Stomach (tissue), 9 donors: ENCODE results near the gene AGAP1. TPM values are rescaled to one million over a fixed set of nuclear protein-coding genes. Genes with fewer than 3 reads are reported as not detected.
A peak's percentile ranks its signal among the peaks of the same experiment; 100 is the strongest.

ENCODE experiments used
- DNase-seq, 2 donors: peaks; one replicate each; pipeline versions ENCODE4 v3.0.0 to v3.0.0-alpha.2; 2013 to 2019
- H3K27ac ChIP-seq, 5 donors: fragments of 200-600 bp in 4 of 5; sonication (generic) in 4 of 5; one replicate each; pipeline ENCODE4 v1.5.1; 2013 to 2019; ENCODE audit warnings: mild to moderate bottlenecking in 1 of 5, moderate library complexity in 1 of 5
- H3K27me3 ChIP-seq, 3 donors: fragments of 200-600 bp; sonication (generic); one replicate each; pipeline ENCODE4 v1.5.1; 2017 to 2019; ENCODE audit warnings: mixed run types in 1 of 3
- H3K36me3 ChIP-seq, 4 donors: fragments of 200-600 bp; sonication (generic); 1 replicate in 3 of 4; 2 replicates in 1 of 4; pipeline ENCODE4 v1.5.1; 2016 to 2019
- H3K4me1 ChIP-seq, 4 donors: fragments of 200-600 bp; sonication (generic); one replicate each; pipeline ENCODE4 v1.5.1; 2016 to 2019
- H3K4me3 ChIP-seq, 4 donors: fragments of 200-600 bp; sonication (generic) in 3 of 4; one replicate each; pipeline ENCODE4 v1.5.1; 2016 to 2019; ENCODE audit warnings: mild to moderate bottlenecking in 1 of 4
- H3K9me3 ChIP-seq, 4 donors: fragments of 200-600 bp; sonication (generic); one replicate each; pipeline ENCODE4 v1.5.1; 2016 to 2019
- CTCF ChIP-seq, 7 experiments: fragments of 450-650 bp in 4 of 7; fragments of 200-600 bp in 3 of 7; sonication (generic) in 3 of 7; IDR thresholded peaks; one replicate each; pipeline ENCODE4 v1.5.1; 2016 to 2019; ENCODE audit warnings: antibody characterized with exemption in 7 of 7, control low read depth in 2 of 7, mild to moderate bottlenecking in 1 of 7
- EP300 ChIP-seq: sonication (generic); formaldehyde crosslinking; IDR thresholded peaks from one replicate; pipeline ENCODE4 v1.6.1; 2017; ENCODE audit warnings: antibody characterized with exemption
- POLR2A ChIP-seq, 4 donors: fragments of 450-650 bp; IDR thresholded peaks; one replicate each; pipeline ENCODE4 v1.6.1; 2016; ENCODE audit warnings: antibody characterized with exemption in 4 of 4, control low read depth in 2 of 4, mild to moderate bottlenecking in 1 of 4, moderate library complexity in 1 of 4
- POLR2AphosphoS5 ChIP-seq, 3 donors: sonication (generic); formaldehyde crosslinking; IDR thresholded peaks; one replicate each; pipeline ENCODE4 v1.6.1; 2016; ENCODE audit warnings: antibody characterized with exemption in 3 of 3
- WGBS, 5 donors: extraction: QIAGEN DNeasy Blood & Tissue Kit in 3 of 5; methylation state at CpG; one replicate each; pipeline versions ENCODE4 v1.1.5 to v1.1.7; 2013 to 2018; 5-methylcytosine and 5-hydroxymethylcytosine counted together
- intact Hi-C: fragments of 100-400 bp; cut with DNase I; formaldehyde crosslinking; loops from one replicate; pipeline ENCODE4 v1.15.1; 2023; ENCODE audit warnings: low total_unique reads
- polyA plus RNA-seq, 3 donors: library from polyadenylated mRNA; stranded (reverse); fragments of 200-250 nt; gene quantifications; one replicate each; pipeline ENCODE4 v1.2.3, GENCODE V29; 2013
- total RNA-seq, 5 donors: library from RNA; depleted of rRNA; stranded (reverse); fragments of >200 nt; gene quantifications; one replicate each; pipeline versions ENCODE4 v1.1.0 to v1.2.3, GENCODE V29; 2014 to 2016
- donor health status: healthy with polysubstance abuse.
- donor health status: Bipolar disorder and iron deficiency.
- donor health status: healthy.

AGAP1 gene
- total and polyA plus RNA-seq, 8 donors = 4.2 to 139 (median 35.0) TPM

GRCh38 chr2:235728800-235729556, 235.1 kb downstream of the AGAP1 start:
- Histone ChIP-seq H3K9me3 (no peaks in the 10 kb centered on the region), H3K36me3 (peaks cover 0 to 4% (median 0%) of the 10 kb centered on the region in 4 donors), H3K27me3 (no peaks in the 10 kb centered on the region), H3K4me3 (no peak overlapping the region), H3K27ac (peak overlapping the region in 1 of 5 donors; percentile 32), H3K4me1 (peaks cover 11 to 49% (median 33%) of the 10 kb centered on the region in 4 donors)
- TF ChIP-seq POLR2A (IDR thresholded peaks at IDR 0.05) (no peak), POLR2AphosphoS5 (IDR thresholded peaks at IDR 0.05) (no peak), EP300 (no peak), CTCF (IDR thresholded peaks at IDR 0.05) (no peak)
- intact Hi-C loops = no loop called here
- no peak for DNase-seq
- 76 to 84% (median 84%) methylated on average over 10 to 12 of the region's 12 CpGs for WGBS, 5 donors

GRCh38 chr2:235729557-235729947, 235.7 kb downstream of the AGAP1 start:
- Histone ChIP-seq H3K4me1 (peaks cover 5 to 44% (median 28%) of the 10 kb centered on the region in 4 donors), H3K27me3 (no peaks in the 10 kb centered on the region), H3K27ac (peak overlapping the region in 1 of 5 donors; percentile 32), H3K36me3 (peaks cover 0 to 4% (median 0%) of the 10 kb centered on the region in 4 donors), H3K9me3 (no peaks in the 10 kb centered on the region), H3K4me3 (no peak overlapping the region)
- DNase-seq = peak in 1 of 2 donors; percentile 43
- intact Hi-C loops = no loop called here
- TF ChIP-seq POLR2A (IDR thresholded peaks at IDR 0.05) (no peak), CTCF (IDR thresholded peaks at IDR 0.05) (no peak), EP300 (no peak), POLR2AphosphoS5 (IDR thresholded peaks at IDR 0.05) (no peak)
- WGBS, 5 donors = 58 to 79% (median 75%) methylated on average over 4 of the region's 4 CpGs

GRCh38 chr2:235730115-235730514, 236.3 kb downstream of the AGAP1 start:
- H3K4me3 ChIP-seq = no peak overlapping the region
- TF ChIP-seq CTCF (IDR thresholded peaks at IDR 0.05) (no peak), EP300 (no peak), POLR2AphosphoS5 (IDR thresholded peaks at IDR 0.05) (no peak), POLR2A (IDR thresholded peaks at IDR 0.05) (no peak)
- 80 to 86% (median 83%) methylated on average over 7 of the region's 7 CpGs for WGBS, 5 donors
- H3K27me3 ChIP-seq = no peaks in the 10 kb centered on the region
- DNase-seq = no peak
- intact Hi-C loops = no loop called here
- peaks cover 0 to 4% (median 0%) of the 10 kb centered on the region in 4 donors for H3K36me3 ChIP-seq
- H3K9me3 ChIP-seq = no peaks in the 10 kb centered on the region
- no peak overlapping the region for H3K27ac ChIP-seq
- H3K4me1 ChIP-seq = peaks cover 0 to 38% (median 23%) of the 10 kb centered on the region in 4 donors

GRCh38 chr2:235733761-235734160, 239.9 kb downstream of the AGAP1 start:
- intact Hi-C loops = no loop called here

More at GRCh38 chr2:235733761-235734160, 239.9 kb downstream of the AGAP1 start:
- no peak for DNase-seq
- no peaks in the 10 kb centered on the region for H3K27me3 ChIP-seq
- no peak overlapping the region for H3K4me3 ChIP-seq
- no peaks in the 10 kb centered on the region for H3K9me3 ChIP-seq
- peaks cover 0 to 11% (median 0%) of the 10 kb centered on the region in 4 donors for H3K36me3 ChIP-seq
- WGBS, 5 donors = 77 to 87% (median 80%) methylated on average over 3 of the region's 3 CpGs
- peaks cover 0 to 17% (median 10%) of the 10 kb centered on the region in 4 donors for H3K4me1 ChIP-seq
- peak overlapping the region in 4 of 5 donors; percentile 12 to 40 (median 26) for H3K27ac ChIP-seq
- TF ChIP-seq POLR2A (IDR thresholded peaks at IDR 0.05) (no peak), EP300 (no peak), CTCF (IDR thresholded peaks at IDR 0.05) (no peak), POLR2AphosphoS5 (IDR thresholded peaks at IDR 0.05) (no peak)
